ENCODE measurements around the gene HAS3.

The HAS3 gene

GRCh38 chr16:69094501-69094900 is 11.0 kb upstream of the HAS3 start:
- Histone ChIP-seq H3K27me3 (ENCODE audit: control insufficient read depth, insufficient read depth, low read length) (no peaks in the 10 kb centered on the region), H3K27ac (ENCODE audit: low read depth, low read length) (no peak overlapping the region), H3K36me3 (ENCODE audit: control insufficient read depth, insufficient read depth, low read length) (no peaks in the 10 kb centered on the region), H3K9ac (ENCODE audit: low read depth, low read length) (no peak overlapping the region), H3K9me3 (ENCODE audit: control insufficient read depth, insufficient read depth, low read length) (no peaks in the 10 kb centered on the region), H3K4me1 (ENCODE audit: control insufficient read depth, insufficient read depth, low read length) (peaks cover 20% of the 10 kb centered on the region), H3K4me3 (ENCODE audit: low read depth, low read length) (no peak overlapping the region)

GRCh38 chr16:69095193-69095592 is 10.3 kb upstream of the HAS3 start:
- peaks cover 20% of the 10 kb centered on the region for H3K4me1 ChIP-seq (ENCODE audit: control insufficient read depth, insufficient read depth, low read length)
- no peaks in the 10 kb centered on the region for H3K9me3 ChIP-seq (ENCODE audit: control insufficient read depth, insufficient read depth, low read length)
- H3K36me3 ChIP-seq (ENCODE audit: control insufficient read depth, insufficient read depth, low read length) = no peaks in the 10 kb centered on the region
- no peak overlapping the region for H3K9ac ChIP-seq (ENCODE audit: low read depth, low read length)
- no peak overlapping the region for H3K27ac ChIP-seq (ENCODE audit: low read depth, low read length)
- H3K27me3 ChIP-seq (ENCODE audit: control insufficient read depth, insufficient read depth, low read length) = no peaks in the 10 kb centered on the region
- no peak overlapping the region for H3K4me3 ChIP-seq (ENCODE audit: low read depth, low read length)

- Histone ChIP-seq H3K4me1 (ENCODE audit: control insufficient read depth, insufficient read depth, low read length) (peaks cover 34% of the 10 kb centered on the region), H3K36me3 (ENCODE audit: control insufficient read depth, insufficient read depth, low read length) (no peaks in the 10 kb centered on the region), H3K9me3 (ENCODE audit: control insufficient read depth, insufficient read depth, low read length) (no peaks in the 10 kb centered on the region), H3K27me3 (ENCODE audit: control insufficient read depth, insufficient read depth, low read length) (0 out of 2 replicates have a peak, but pooled peaks cover 2% of the 10 kb centered on the region), H3K4me3 (ENCODE audit: low read depth, low read length) (no peak overlapping the region), H3K9ac (ENCODE audit: low read depth, low read length) (no peak overlapping the region), H3K27ac (ENCODE audit: low read depth, low read length) (no peak overlapping the region)
These were observed 5.3 kb upstream of the HAS3 start for GRCh38 chr16:69100071-69100691.

GRCh38 chr16:69106491-69107315 is 1.2 kb downstream of the HAS3 start:
- H3K27me3 ChIP-seq (ENCODE audit: control insufficient read depth, insufficient read depth, low read length) = 0 out of 2 replicates have a peak, but pooled peaks cover 2% of the 10 kb centered on the region
- H3K9me3 ChIP-seq (ENCODE audit: control insufficient read depth, insufficient read depth, low read length) = no peaks in the 10 kb centered on the region
- H3K4me1 ChIP-seq (ENCODE audit: control insufficient read depth, insufficient read depth, low read length) = peaks cover 27% of the 10 kb centered on the region
- peak overlapping the region; percentile 57 for H3K9ac ChIP-seq (ENCODE audit: low read depth, low read length)
- peak overlapping the region; percentile 79 for H3K27ac ChIP-seq (ENCODE audit: low read depth, low read length)
- H3K4me3 ChIP-seq (ENCODE audit: low read depth, low read length) = peak overlapping the region; percentile 89
- peaks cover 27% of the 10 kb centered on the region for H3K36me3 ChIP-seq (ENCODE audit: control insufficient read depth, insufficient read depth, low read length)

- Histone ChIP-seq H3K9ac (ENCODE audit: low read depth, low read length) (peak overlapping the region; percentile 67), H3K27me3 (ENCODE audit: control insufficient read depth, insufficient read depth, low read length) (0 out of 2 replicates have a peak, but pooled peaks cover 2% of the 10 kb centered on the region), H3K9me3 (ENCODE audit: control insufficient read depth, insufficient read depth, low read length) (no peaks in the 10 kb centered on the region), H3K4me1 (ENCODE audit: control insufficient read depth, insufficient read depth, low read length) (peaks cover 21% of the 10 kb centered on the region), H3K36me3 (ENCODE audit: control insufficient read depth, insufficient read depth, low read length) (peaks cover 35% of the 10 kb centered on the region), H3K27ac (ENCODE audit: low read depth, low read length) (peak overlapping the region; percentile 79), H3K4me3 (ENCODE audit: low read depth, low read length) (peak overlapping the region; percentile 89)
These were observed 2.0 kb downstream of the HAS3 start for GRCh38 chr16:69107316-69107962.

GRCh38 chr16:69108064-69108904 is 2.8 kb downstream of the HAS3 start:
- H3K36me3 ChIP-seq (ENCODE audit: control insufficient read depth, insufficient read depth, low read length) = peaks cover 42% of the 10 kb centered on the region
- peak overlapping the region; percentile 79 for H3K27ac ChIP-seq (ENCODE audit: low read depth, low read length)
- no peaks in the 10 kb centered on the region for H3K9me3 ChIP-seq (ENCODE audit: control insufficient read depth, insufficient read depth, low read length)
- peaks cover 17% of the 10 kb centered on the region for H3K4me1 ChIP-seq (ENCODE audit: control insufficient read depth, insufficient read depth, low read length)
- peak overlapping the region; percentile 67 for H3K9ac ChIP-seq (ENCODE audit: low read depth, low read length)
- H3K27me3 ChIP-seq (ENCODE audit: control insufficient read depth, insufficient read depth, low read length) = 0 out of 2 replicates have a peak, but pooled peaks cover 2% of the 10 kb centered on the region
- peak overlapping the region; percentile 89 for H3K4me3 ChIP-seq (ENCODE audit: low read depth, low read length)

- H3K27me3 ChIP-seq (ENCODE audit: control insufficient read depth, insufficient read depth, low read length) = 0 out of 2 replicates have a peak, but pooled peaks cover 2% of the 10 kb centered on the region
- no peaks in the 10 kb centered on the region for H3K9me3 ChIP-seq (ENCODE audit: control insufficient read depth, insufficient read depth, low read length)
- peaks cover 48% of the 10 kb centered on the region for H3K36me3 ChIP-seq (ENCODE audit: control insufficient read depth, insufficient read depth, low read length)
- peak overlapping the region; percentile 89 for H3K4me3 ChIP-seq (ENCODE audit: low read depth, low read length)
- peak overlapping the region; percentile 19; the same call in 1 of the 2 replicates for H3K9ac ChIP-seq (ENCODE audit: low read depth, low read length)
- H3K27ac ChIP-seq (ENCODE audit: low read depth, low read length) = peak overlapping the region; percentile 16
- H3K4me1 ChIP-seq (ENCODE audit: control insufficient read depth, insufficient read depth, low read length) = peaks cover 17% of the 10 kb centered on the region
These were observed 3.4 kb downstream of the HAS3 start for GRCh38 chr16:69108905-69109252.

GRCh38 chr16:69109486-69110270 is 4.2 kb downstream of the HAS3 start:
- 0 out of 2 replicates have a peak, but pooled peaks cover under 1% of the 10 kb centered on the region for H3K27me3 ChIP-seq (ENCODE audit: control insufficient read depth, insufficient read depth, low read length)
- peaks cover 56% of the 10 kb centered on the region for H3K36me3 ChIP-seq (ENCODE audit: control insufficient read depth, insufficient read depth, low read length)
- no peak overlapping the region for H3K27ac ChIP-seq (ENCODE audit: low read depth, low read length)
- peaks cover 17% of the 10 kb centered on the region for H3K4me1 ChIP-seq (ENCODE audit: control insufficient read depth, insufficient read depth, low read length)
- no peak overlapping the region for H3K9ac ChIP-seq (ENCODE audit: low read depth, low read length)
- H3K9me3 ChIP-seq (ENCODE audit: control insufficient read depth, insufficient read depth, low read length) = no peaks in the 10 kb centered on the region
- no peak overlapping the region for H3K4me3 ChIP-seq (ENCODE audit: low read depth, low read length)

- Histone ChIP-seq H3K4me1 (ENCODE audit: control insufficient read depth, insufficient read depth, low read length) (peaks cover 15% of the 10 kb centered on the region), H3K9me3 (ENCODE audit: control insufficient read depth, insufficient read depth, low read length) (no peaks in the 10 kb centered on the region), H3K36me3 (ENCODE audit: control insufficient read depth, insufficient read depth, low read length) (peaks cover 63% of the 10 kb centered on the region), H3K27me3 (ENCODE audit: control insufficient read depth, insufficient read depth, low read length) (no peaks in the 10 kb centered on the region), H3K27ac (ENCODE audit: low read depth, low read length) (no peak overlapping the region), H3K9ac (ENCODE audit: low read depth, low read length) (no peak overlapping the region), H3K4me3 (ENCODE audit: low read depth, low read length) (no peak overlapping the region)
These were observed 5.0 kb downstream of the HAS3 start for GRCh38 chr16:69110406-69110805.

Data from HUES48 (cell line).